Cardiac muscle cell (in vitro differentiated cells and primary cell): ENCODE data around the gene LRRC75B. TPM values are rescaled to one million over a fixed set of nuclear protein-coding genes. Genes with fewer than 3 reads are reported as not detected.

Experiments
- DNase-seq, 2 donors: peaks; one replicate each; pipeline versions ENCODE4 v3.0.0 to v3.0.0-alpha.2; 2010 to 2017; ENCODE audit warnings: low read depth in 1 of 2, low spot score in 1 of 2
- H3K27ac ChIP-seq: fragments of 200-600 bp; sonication (generic); 2 replicates; pipeline ENCODE4 v1.5.1; 2016
- H3K27me3 ChIP-seq: fragments of 200-600 bp; sonication (generic); 2 replicates; pipeline ENCODE4 v1.6.0; 2016; ENCODE audit warnings: control low read depth
- H3K36me3 ChIP-seq: fragments of 200-600 bp; sonication (generic); 2 replicates; pipeline ENCODE4 v1.5.1; 2016; ENCODE audit warnings: control low read depth
- H3K4me1 ChIP-seq: fragments of 200-600 bp; sonication (generic); 2 replicates; pipeline ENCODE4 v1.8.1; 2017; ENCODE audit warnings: low read depth, mild to moderate bottlenecking, mixed run types
- H3K4me3 ChIP-seq: fragments of 200-600 bp; sonication (generic); 2 replicates; pipeline ENCODE4 v1.5.1; 2016; ENCODE audit warnings: mild to moderate bottlenecking
- H3K9me3 ChIP-seq: fragments of 200-600 bp; sonication (generic); 2 replicates; pipeline ENCODE4 v1.5.1; 2017; ENCODE audit warnings: low read depth, mild to moderate bottlenecking, control low read depth
- polyA plus RNA-seq: library from polyadenylated mRNA; unstranded; fragments of >200 nt; fragmentation: Nextera tagmentation; extraction: Ambion mirVana; gene quantifications from 2 replicates; pipeline ENCODE4 v1.2.1, GENCODE V29; 2016
- total RNA-seq: library from RNA; depleted of rRNA; stranded (reverse); fragments of >200 nt; gene quantifications from 2 replicates; pipeline ENCODE4 v1.2.3, GENCODE V29; 2016
- TF ChIP-seq, protein P1 (sequence below): IDR thresholded peaks from 2 replicates; pipeline ENCODE4 v1.5.1; 2012; ENCODE audit warnings: low read depth, mild to moderate bottlenecking, low read length

LRRC75B gene
- total and polyA plus RNA-seq, 2 experiments from 2014 or later, result 42.4 to 48.4 TPM

DNA sequence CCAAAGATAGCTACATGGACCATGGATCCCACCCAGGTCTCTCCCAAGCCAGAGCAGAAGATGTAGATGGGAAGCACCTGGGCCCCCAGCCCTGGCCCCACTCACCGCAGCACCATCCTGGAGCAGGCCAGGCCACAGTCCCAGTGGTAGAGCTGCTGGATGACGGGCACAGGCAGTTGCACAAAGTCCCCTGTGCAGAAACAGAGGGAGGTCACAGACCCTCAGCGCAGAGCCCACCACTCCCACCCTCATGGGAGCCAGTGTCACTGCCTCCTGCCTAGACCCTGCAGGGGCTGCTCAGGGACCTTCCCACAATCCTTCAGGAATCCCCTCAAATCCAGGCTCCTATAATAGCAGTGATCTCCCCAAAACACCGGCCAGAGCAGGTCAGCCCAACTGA, 44.1 kb downstream of the LRRC75B start:
- no peak for DNase-seq
- TF ChIP-seq, protein P1, sequence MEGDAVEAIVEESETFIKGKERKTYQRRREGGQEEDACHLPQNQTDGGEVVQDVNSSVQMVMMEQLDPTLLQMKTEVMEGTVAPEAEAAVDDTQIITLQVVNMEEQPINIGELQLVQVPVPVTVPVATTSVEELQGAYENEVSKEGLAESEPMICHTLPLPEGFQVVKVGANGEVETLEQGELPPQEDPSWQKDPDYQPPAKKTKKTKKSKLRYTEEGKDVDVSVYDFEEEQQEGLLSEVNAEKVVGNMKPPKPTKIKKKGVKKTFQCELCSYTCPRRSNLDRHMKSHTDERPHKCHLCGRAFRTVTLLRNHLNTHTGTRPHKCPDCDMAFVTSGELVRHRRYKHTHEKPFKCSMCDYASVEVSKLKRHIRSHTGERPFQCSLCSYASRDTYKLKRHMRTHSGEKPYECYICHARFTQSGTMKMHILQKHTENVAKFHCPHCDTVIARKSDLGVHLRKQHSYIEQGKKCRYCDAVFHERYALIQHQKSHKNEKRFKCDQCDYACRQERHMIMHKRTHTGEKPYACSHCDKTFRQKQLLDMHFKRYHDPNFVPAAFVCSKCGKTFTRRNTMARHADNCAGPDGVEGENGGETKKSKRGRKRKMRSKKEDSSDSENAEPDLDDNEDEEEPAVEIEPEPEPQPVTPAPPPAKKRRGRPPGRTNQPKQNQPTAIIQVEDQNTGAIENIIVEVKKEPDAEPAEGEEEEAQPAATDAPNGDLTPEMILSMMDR, result no peak
- Histone ChIP-seq H3K36me3 (peaks cover 19% of the 10 kb centered on the region), H3K27me3 (no peaks in the 10 kb centered on the region), H3K27ac (no peak overlapping the region), H3K4me3 (no peak overlapping the region), H3K9me3 (no peaks in the 10 kb centered on the region), H3K4me1 (peaks cover 7% of the 10 kb centered on the region)

DNA sequence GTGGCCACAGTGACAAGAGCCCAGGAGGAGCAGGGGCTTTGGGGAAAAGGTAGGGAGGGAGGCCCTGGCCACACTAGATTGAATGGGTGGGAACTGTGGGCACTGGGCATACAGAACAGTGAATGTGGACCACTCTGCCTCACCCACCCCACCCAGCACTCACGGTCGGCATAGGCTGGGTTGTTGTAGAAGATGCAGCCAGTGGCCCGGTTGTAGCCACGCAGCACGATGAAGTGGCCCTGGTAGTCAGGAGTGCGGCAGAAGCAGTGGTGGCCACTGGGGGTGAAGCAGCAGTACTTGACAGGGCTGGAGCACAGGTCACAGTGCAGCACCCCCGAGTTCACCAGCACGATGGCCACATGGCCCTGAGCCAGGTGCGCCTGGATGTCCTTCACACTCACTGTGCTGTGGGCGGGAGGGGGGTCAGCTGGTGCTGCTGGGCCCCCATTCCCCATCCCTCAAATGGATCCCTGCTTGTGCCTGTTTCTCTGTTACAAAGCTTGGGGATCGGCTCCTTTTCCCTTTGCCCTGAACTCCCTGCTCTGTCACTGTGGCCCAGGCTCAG, 49.1 kb downstream of the LRRC75B start:
- Histone ChIP-seq H3K4me3 (no peak overlapping the region), H3K27ac (no peak overlapping the region), H3K36me3 (peaks cover 40% of the 10 kb centered on the region), H3K9me3 (no peaks in the 10 kb centered on the region), H3K4me1 (no peaks in the 10 kb centered on the region), H3K27me3 (no peaks in the 10 kb centered on the region)
- TF ChIP-seq, protein P1, result no peak
- DNase-seq, result no peak

DNA sequence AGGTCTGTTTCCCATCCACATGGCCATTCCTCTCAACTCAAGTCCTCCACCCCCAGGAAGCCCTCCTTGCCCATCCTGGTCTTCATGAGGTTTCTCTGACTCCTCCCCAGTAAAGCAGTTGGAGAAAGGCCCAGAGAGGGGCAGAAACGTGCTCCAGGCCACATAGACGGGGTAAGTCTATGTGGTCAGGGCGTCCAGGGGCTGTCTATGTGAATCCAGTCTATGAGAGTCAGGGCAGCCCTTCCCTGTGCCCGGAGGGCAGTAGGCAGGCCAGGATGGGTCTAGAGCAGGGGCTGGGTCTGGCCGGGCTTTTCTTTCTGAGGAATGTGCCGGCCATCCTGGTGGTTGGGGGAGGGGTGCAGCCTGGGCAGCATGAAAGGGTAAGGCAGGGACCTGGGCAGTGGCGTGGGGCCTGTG, 49.7 kb downstream of the LRRC75B start:
- no peak overlapping the region for H3K4me3 ChIP-seq
- TF ChIP-seq, protein P1, result no peak
- no peak for DNase-seq
- H3K4me1 ChIP-seq, result no peaks in the 10 kb centered on the region
- no peak overlapping the region for H3K27ac ChIP-seq
- peaks cover 38% of the 10 kb centered on the region for H3K36me3 ChIP-seq
- no peaks in the 10 kb centered on the region for H3K27me3 ChIP-seq
- no peaks in the 10 kb centered on the region for H3K9me3 ChIP-seq

DNA sequence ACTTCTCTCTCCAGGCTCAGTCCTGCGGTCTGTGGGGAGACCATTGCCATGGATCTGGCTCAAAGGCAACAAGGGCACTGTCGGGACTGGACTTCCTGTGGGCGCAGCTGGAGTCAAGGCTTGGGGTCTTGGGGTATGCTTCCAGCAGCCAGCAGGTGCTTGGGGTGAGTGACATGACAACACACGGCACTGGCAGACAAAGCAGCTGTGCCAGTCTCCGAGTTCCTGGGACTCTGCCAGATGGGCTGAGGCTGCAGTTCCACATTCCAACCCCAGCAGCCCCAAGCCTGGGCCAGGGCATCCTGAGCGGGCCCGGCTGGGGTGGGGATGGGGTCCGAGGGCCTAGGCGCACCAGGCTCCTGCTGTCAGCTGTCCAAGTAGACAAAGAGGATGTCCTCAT, 50.2 kb downstream of the LRRC75B start:
- Histone ChIP-seq H3K36me3 (peaks cover 34% of the 10 kb centered on the region), H3K4me1 (no peaks in the 10 kb centered on the region), H3K27ac (no peak overlapping the region), H3K4me3 (no peak overlapping the region), H3K9me3 (no peaks in the 10 kb centered on the region), H3K27me3 (no peaks in the 10 kb centered on the region)
- TF ChIP-seq, protein P1, result no peak
- DNase-seq, result no peak

DNA sequence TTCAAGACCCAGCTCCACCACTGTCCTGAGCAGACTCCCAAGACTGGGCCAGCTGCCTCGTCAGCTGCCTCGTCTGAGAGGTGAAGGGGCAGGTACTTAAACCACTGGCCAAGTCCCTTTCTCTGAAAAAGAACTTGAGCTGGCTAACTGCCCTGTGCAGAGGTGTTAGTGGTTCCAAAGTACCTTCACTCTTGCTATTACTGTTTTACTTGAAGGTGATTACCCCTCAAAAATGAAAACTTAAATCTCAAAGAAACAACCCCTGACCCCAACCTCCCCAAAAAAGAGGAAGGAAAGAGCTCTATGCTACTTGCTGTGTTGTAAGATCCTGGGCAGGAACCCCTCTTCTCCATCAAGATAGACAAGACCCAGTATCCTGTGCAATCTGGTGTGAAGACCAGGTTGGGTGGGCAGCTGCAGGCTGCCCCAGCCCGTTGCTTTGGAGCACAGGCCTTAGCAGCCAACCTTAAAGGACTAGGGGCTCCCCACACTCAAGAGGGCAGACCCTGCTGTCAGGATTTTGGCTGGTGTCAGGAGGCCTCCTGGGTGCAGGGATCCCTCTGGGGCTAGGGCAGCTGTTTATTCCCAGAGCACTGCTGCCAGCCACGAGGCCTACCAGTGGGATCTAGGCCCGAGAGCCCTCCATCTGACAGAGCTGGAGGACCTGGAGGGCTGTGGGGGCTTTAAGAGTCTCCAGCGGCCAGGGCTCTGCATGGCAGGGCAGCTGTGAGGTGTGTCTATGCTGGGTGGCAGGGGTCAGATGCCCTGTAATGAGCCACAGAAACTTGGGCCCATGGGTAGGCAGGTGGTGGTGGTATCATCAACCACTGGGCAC, 51.0 kb downstream of the LRRC75B start:
- TF ChIP-seq, protein P1, result no peak
- DNase-seq, result no peak

More for the DNA sequence above, 51.0 kb downstream of the LRRC75B start:
- Histone ChIP-seq H3K4me3 (no peak overlapping the region), H3K9me3 (no peaks in the 10 kb centered on the region), H3K36me3 (peaks cover 27% of the 10 kb centered on the region), H3K4me1 (no peaks in the 10 kb centered on the region), H3K27ac (no peak overlapping the region), H3K27me3 (no peaks in the 10 kb centered on the region)
